Nephron progenitor cell (in vitro differentiated cells): ENCODE measurements around the gene SFTPB.

Experiments used
- DNase-seq: peaks from one replicate; pipeline ENCODE4 v3.0.0; 2021
- H3K27ac Mint-ChIP-seq: 2 replicates; pipeline ENCODE4 v1.8.0; 2021; ENCODE audit warnings: mild to moderate bottlenecking, moderate library complexity, mixed read lengths
- H3K27me3 Mint-ChIP-seq: 2 replicates; pipeline ENCODE4 v1.8.0; 2021; ENCODE audit warnings: mild to moderate bottlenecking, low read depth, mixed read lengths; ENCODE audit not compliant: poor library complexity
- H3K36me3 Mint-ChIP-seq: 2 replicates; pipeline ENCODE4 v1.8.0; 2021; ENCODE audit warnings: low read depth, mixed read lengths
- H3K4me1 Mint-ChIP-seq: 2 replicates; pipeline ENCODE4 v1.8.0; 2021; ENCODE audit warnings: mixed read lengths
- H3K4me3 Mint-ChIP-seq: 2 replicates; pipeline ENCODE4 v1.8.0; 2021; ENCODE audit warnings: mild to moderate bottlenecking, moderate library complexity, mixed read lengths
- H3K9me3 Mint-ChIP-seq: 2 replicates; pipeline ENCODE4 v1.8.0; 2021; ENCODE audit warnings: mild to moderate bottlenecking, moderate library complexity, mixed read lengths
- TF ChIP-seq, protein P1 (sequence below): fragments of 200-600 bp; sonication (generic); IDR thresholded peaks from 2 replicates; pipeline ENCODE4 v1.5.0; 2021; ENCODE audit warnings: antibody characterized with exemption

Gene SFTPB

DNA sequence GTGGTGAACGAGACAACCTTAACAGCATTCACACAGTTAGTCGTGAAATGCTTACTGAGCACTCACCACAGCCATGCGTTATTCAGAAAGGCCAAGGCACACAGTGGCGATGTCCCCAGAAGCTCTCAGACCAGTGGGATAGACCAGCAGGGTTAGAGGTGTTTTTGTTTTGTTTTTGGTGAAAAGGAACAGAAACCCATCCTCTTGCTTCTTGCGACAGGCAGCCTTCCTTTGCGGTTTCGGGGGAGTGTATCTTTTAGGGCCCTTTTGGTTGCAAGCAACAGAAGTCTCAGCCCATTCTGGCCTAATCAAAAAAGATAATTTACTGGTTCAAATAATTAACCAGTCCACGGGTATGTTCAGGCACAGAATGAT, 30.9 kb upstream of the SFTPB start:
- peaks cover 34% of the 10 kb centered on the region for H3K27me3 Mint-ChIP-seq
- TF ChIP-seq, protein P1, sequence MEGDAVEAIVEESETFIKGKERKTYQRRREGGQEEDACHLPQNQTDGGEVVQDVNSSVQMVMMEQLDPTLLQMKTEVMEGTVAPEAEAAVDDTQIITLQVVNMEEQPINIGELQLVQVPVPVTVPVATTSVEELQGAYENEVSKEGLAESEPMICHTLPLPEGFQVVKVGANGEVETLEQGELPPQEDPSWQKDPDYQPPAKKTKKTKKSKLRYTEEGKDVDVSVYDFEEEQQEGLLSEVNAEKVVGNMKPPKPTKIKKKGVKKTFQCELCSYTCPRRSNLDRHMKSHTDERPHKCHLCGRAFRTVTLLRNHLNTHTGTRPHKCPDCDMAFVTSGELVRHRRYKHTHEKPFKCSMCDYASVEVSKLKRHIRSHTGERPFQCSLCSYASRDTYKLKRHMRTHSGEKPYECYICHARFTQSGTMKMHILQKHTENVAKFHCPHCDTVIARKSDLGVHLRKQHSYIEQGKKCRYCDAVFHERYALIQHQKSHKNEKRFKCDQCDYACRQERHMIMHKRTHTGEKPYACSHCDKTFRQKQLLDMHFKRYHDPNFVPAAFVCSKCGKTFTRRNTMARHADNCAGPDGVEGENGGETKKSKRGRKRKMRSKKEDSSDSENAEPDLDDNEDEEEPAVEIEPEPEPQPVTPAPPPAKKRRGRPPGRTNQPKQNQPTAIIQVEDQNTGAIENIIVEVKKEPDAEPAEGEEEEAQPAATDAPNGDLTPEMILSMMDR: no peak
- H3K27ac Mint-ChIP-seq: no peak overlapping the region
- DNase-seq: no peak
- H3K4me3 Mint-ChIP-seq: no peak overlapping the region
- peaks cover 7% of the 10 kb centered on the region for H3K4me1 Mint-ChIP-seq
- no peaks in the 10 kb centered on the region for H3K9me3 Mint-ChIP-seq
- no peaks in the 10 kb centered on the region for H3K36me3 Mint-ChIP-seq

DNA sequence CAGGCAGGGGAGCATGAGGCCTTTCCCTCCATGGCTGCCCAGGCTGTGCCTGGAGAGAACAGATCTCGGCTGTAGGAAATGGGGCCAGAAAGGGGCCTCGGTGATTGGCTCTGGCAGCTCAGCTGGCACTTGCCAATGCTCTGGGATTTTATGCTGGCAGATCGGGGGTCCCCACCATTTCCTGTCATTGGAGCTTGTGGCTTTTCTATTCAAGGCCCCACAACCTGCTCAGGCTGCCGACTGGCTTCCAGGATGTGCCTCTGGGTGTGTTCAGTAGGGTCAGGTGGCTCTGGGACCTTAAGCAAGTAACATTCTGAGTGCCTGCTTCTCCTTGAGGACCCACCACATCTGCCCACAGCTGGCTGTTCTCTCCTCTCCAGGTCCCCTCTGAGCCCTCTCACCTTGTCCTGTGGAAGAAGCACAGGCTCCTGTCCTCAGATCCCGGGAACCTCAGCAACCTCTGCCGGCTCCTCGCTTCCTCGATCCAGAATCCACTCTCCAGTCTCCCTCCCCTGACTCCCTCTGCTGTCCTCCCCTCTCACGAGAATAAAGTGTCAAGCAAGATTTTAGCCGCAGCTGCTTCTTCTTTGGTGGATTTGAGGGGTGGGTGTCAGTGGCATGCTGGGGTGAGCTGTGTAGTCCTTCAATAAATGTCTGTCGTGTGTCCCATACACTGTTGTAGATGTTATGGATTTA, 30.3 kb upstream of the SFTPB start:
- no peaks in the 10 kb centered on the region for H3K36me3 Mint-ChIP-seq
- no peaks in the 10 kb centered on the region for H3K9me3 Mint-ChIP-seq
- TF ChIP-seq, protein P1: no peak
- H3K4me3 Mint-ChIP-seq: no peak overlapping the region
- H3K27me3 Mint-ChIP-seq: peaks cover 30% of the 10 kb centered on the region
- DNase-seq: no peak
- H3K4me1 Mint-ChIP-seq: peaks cover 7% of the 10 kb centered on the region
- H3K27ac Mint-ChIP-seq: no peak overlapping the region

DNA sequence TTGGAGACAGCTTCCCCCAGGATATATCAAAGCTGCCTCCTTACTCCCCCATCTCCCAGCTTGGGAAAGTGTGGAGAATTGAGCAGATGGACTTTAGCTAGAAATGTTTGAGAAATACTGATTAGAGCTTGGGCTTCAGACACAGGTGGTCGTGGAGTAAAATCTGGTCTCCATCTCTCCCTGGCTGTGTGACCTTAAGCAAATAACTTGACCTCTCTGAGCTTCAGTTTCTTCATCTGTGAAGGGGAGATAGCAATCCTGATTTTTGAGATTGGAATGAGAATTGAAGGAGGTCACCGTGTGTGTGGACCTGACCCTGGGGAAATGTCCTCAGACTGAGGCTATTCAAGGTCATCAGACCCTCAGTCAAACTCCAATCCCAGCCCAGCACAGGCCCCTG, 29.7 kb upstream of the SFTPB start:
- no peak overlapping the region for H3K4me3 Mint-ChIP-seq
- H3K27ac Mint-ChIP-seq: no peak overlapping the region
- TF ChIP-seq, protein P1: no peak
- peaks cover 8% of the 10 kb centered on the region for H3K4me1 Mint-ChIP-seq
- H3K36me3 Mint-ChIP-seq: no peaks in the 10 kb centered on the region
- DNase-seq: no peak
- peaks cover 25% of the 10 kb centered on the region for H3K27me3 Mint-ChIP-seq
- H3K9me3 Mint-ChIP-seq: no peaks in the 10 kb centered on the region

DNA sequence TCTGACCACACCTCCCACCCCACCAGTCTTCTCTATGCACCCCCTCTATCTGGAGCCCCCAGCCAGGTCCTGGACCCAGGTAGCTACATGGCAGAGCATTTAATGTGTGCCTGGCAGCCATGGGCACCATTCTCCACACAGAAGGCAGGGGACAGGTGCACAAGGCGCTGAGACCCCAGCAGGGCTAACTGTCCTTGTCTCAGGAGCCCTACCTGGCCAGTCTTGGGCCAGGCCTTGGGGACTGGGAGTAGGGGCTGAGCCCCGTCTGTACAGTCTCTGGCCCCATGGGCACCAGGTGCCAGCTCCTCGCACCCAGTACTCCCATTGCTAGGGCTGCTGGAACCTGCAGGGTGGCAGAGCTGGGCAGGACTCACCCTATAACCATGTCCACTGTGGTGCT, 29.1 kb upstream of the SFTPB start:
- Mint-ChIP-seq H3K36me3 (no peaks in the 10 kb centered on the region), H3K4me3 (no peak overlapping the region), H3K27ac (no peak overlapping the region), H3K27me3 (peaks cover 21% of the 10 kb centered on the region), H3K4me1 (peaks cover 13% of the 10 kb centered on the region), H3K9me3 (no peaks in the 10 kb centered on the region)
- DNase-seq: no peak
- TF ChIP-seq, protein P1: no peak

DNA sequence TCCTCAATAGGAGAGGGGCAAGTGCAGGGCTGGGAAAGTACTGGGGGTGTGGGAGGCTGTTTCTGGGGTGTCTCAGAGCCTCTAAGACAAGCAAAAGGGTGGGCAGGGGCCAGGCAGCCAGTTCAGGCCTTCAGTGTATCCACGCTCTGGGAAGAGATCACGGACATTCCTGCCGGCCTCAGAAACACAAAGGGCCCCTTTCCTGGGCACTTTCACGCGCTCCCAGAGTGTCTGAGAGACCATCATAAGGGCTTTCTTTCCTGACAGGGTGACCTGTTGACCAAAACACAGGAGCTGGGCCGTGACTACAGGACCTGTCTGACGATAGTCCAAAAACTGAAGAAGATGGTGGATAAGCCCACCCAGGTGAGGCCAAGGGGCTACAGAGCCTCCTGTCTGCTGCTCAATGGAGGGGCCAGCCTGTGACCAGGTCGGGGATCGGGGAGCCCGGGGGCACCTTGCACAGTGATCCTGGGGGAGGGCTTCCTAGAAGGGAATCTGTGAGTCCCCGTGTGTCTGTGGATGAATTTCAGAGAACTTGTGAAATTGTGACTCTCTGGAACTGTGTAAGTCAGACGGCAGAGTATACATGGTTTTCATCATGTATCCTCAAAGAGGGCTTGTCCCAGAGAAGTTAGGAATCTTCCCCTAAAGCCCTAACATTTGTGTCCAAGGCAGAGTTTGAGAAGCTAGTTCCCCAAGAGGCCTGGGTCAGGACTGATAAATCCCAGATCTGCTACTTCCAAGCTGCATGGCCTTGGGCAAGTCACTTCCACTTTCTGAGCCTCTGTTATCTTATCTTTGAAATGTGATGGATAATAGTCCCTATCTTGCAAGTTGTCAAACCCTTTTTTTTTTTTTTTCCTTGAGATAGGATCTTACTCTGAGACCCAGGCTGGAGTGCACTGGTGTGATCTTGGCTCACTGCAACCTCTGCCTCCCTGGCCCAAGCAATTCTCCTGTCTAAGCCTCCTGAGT, 28.0 kb upstream of the SFTPB start:
- Mint-ChIP-seq H3K4me1 (peaks cover 13% of the 10 kb centered on the region), H3K27ac (peak overlapping the region; percentile 18), H3K4me3 (no peak overlapping the region), H3K27me3 (peaks cover 21% of the 10 kb centered on the region), H3K9me3 (no peaks in the 10 kb centered on the region), H3K36me3 (no peaks in the 10 kb centered on the region)
- DNase-seq: no peak
- TF ChIP-seq, protein P1: no peak
